Measurements from ENCODE around the gene C13orf46.

The C13orf46 gene

GRCh38 chr13:114009590-114010400, 35.9 kb upstream of the C13orf46 start:
- DNase-seq, result no peak

- DNase-seq, result no peak
These were observed 35.2 kb upstream of the C13orf46 start for GRCh38 chr13:114008964-114009589.

GRCh38 chr13:114007566-114007965, 33.7 kb upstream of the C13orf46 start:
- no peak for DNase-seq

- no peak for DNase-seq
These were observed 31.4 kb upstream of the C13orf46 start for GRCh38 chr13:114005206-114005724.

GRCh38 chr13:114004420-114005205, 30.7 kb upstream of the C13orf46 start:
- no peak for DNase-seq

- DNase-seq, result no peak
These were observed 29.0 kb upstream of the C13orf46 start for GRCh38 chr13:114002771-114003321.

- DNase-seq, result peak in 1 of 2 experiments; percentile 23
These were observed 28.2 kb upstream of the C13orf46 start for GRCh38 chr13:114002009-114002544.

GRCh38 chr13:114001331-114002008, 27.6 kb upstream of the C13orf46 start:
- DNase-seq, result no peak

- no peak for DNase-seq
These were observed 26.5 kb upstream of the C13orf46 start for GRCh38 chr13:114000151-114001040.

GRCh38 chr13:113999618-113999910, 25.7 kb upstream of the C13orf46 start:
- no peak for DNase-seq

GRCh38 chr13:113998781-113999617, 25.1 kb upstream of the C13orf46 start:
- peak in 1 of 2 experiments; percentile 23 for DNase-seq

GRCh38 chr13:113997845-113998751, 24.2 kb upstream of the C13orf46 start:
- DNase-seq, result no peak

- DNase-seq, result no peak
These were observed 23.3 kb upstream of the C13orf46 start for GRCh38 chr13:113996912-113997745.

GRCh38 chr13:113996081-113996911, 22.4 kb upstream of the C13orf46 start:
- DNase-seq, result no peak

GRCh38 chr13:113995051-113995601, 21.2 kb upstream of the C13orf46 start:
- DNase-seq, result peak in 1 of 2 experiments; percentile 35

- no peak for DNase-seq
These were observed 18.6 kb upstream of the C13orf46 start for GRCh38 chr13:113992276-113993005.
